Naive thymus-derived CD8-positive, alpha-beta T cell (primary cell): ENCODE data around the gene C1QTNF12. TPM values are rescaled to one million over a fixed set of nuclear protein-coding genes. Genes with fewer than 3 reads are reported as not detected.

Experiments
- ATAC-seq, 2 donors: fragments of 150-1000 bp; cut with Tn5 transposase in 1 of 2; sonication (Bioruptor Pico), chemical (Tn5 transposase) in 1 of 2; 1 replicate in 1 of 2; 2 replicates in 1 of 2; pipeline ENCODE4 v1.10.0; 2021; ENCODE audit warnings: mild to moderate bottlenecking in 2 of 2, moderate library complexity in 2 of 2
- POLR2A ChIA-PET: fragments of 350-600 bp; sonication (Branson Sonifier 250); formaldehyde crosslinking; loops from one replicate; lab custom pipeline; 2021; ENCODE audit warnings: antibody characterized with exemption; lab: Charles Lee
- DNase-seq, 10 donors: peaks; one replicate each; pipeline versions ENCODE4 v3.0.0 to v3.0.0-alpha.2; 2020 to 2022
- H3K27ac Mint-ChIP-seq, 10 donors: one replicate each; pipeline ENCODE4 v1.8.0; 2020 to 2022; ENCODE audit warnings: mild to moderate bottlenecking in 10 of 10, mixed read lengths in 10 of 10, moderate library complexity in 4 of 10, inconsistent platforms in 1 of 10
- H3K27me3 Mint-ChIP-seq, 5 donors: one replicate each; pipeline ENCODE4 v1.8.0; 2021 to 2022; ENCODE audit warnings: mixed read lengths in 5 of 5
- H3K36me3 Mint-ChIP-seq, 3 donors: one replicate each; pipeline ENCODE4 v1.8.0; 2020 to 2022; ENCODE audit warnings: mixed read lengths in 3 of 3, mild to moderate bottlenecking in 2 of 3, inconsistent platforms in 1 of 3
- H3K4me1 Mint-ChIP-seq, 4 donors: one replicate each; pipeline ENCODE4 v1.8.0; 2021 to 2022; ENCODE audit warnings: mixed read lengths in 4 of 4
- H3K4me3 Mint-ChIP-seq, 10 donors: one replicate each; pipeline ENCODE4 v1.8.0; 2020 to 2022; ENCODE audit warnings: mild to moderate bottlenecking in 10 of 10, mixed read lengths in 10 of 10, moderate library complexity in 6 of 10, inconsistent platforms in 1 of 10
- H3K9me3 Mint-ChIP-seq, 9 donors: one replicate each; pipeline ENCODE4 v1.8.0; 2020 to 2022; ENCODE audit warnings: mixed read lengths in 9 of 9, mild to moderate bottlenecking in 3 of 9, inconsistent platforms in 1 of 9, moderate library complexity in 1 of 9
- polyA plus RNA-seq, 3 donors: library from polyadenylated mRNA; unstranded; fragments of 300-500 nt; fragmentation: Illumina TruSeq; gene quantifications; one replicate each; pipeline ENCODE4 v1.2.3, GENCODE V29; 2021
- total RNA-seq, 8 experiments: library from RNA in 2 of 8; stranded (reverse) in 2 of 8; gene quantifications; one replicate each; pipeline ENCODE4 v1.2.3 and lab custom pipeline; 2021 to 2026

The C1QTNF12 gene
- total and polyA plus RNA-seq, 5 experiments from 2014 or later, result 0.22 to 7.1 (median 5.0) TPM; not detected in 2

DNA sequence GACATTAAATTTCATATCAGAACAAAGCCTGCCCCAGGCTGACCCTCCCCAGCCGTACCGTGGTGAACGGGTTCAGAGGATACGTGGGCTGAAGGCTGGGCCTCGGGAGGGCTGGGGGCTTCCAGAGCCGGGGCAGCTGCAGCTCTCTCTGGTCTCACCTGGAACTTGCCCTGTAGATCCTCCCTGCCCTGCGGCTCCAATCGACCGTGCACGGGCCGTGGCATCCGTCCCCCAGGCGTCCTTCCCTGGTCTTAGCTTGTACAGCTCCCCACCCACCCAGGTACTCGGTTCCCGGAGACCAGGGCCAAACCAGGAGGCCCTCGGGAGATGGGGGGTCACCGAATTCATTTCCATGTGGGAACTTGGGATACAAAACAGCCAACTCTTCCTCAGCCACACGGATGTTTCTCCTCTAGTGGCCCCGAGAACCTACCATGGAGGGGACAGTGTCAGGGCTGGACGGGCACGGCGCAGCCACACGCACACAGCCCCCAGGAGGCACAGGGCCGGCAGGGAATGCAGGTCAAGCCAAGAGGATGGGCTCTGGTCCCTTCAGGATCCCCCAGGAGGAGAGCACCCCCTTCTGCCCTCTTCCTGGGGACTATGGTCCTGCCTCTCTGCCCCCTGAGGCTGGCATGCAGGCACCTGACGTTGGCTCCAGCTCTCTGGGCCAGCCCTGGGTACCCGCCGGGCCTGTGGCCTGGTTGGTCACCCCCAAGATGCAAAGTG, 11.3 kb downstream of the C1QTNF12 start:
- Mint-ChIP-seq H3K36me3 (peaks cover 0 to 8% (median 0%) of the 10 kb centered on the region in 3 donors), H3K27ac (peak overlapping the region in 1 of 10 donors; percentile 7), H3K9me3 (no peaks in the 10 kb centered on the region), H3K4me3 (peak overlapping the region in 4 of 10 donors; percentile 2 to 91 (median 43)), H3K27me3 (no peaks in the 10 kb centered on the region), H3K4me1 (peaks cover 8 to 27% (median 25%) of the 10 kb centered on the region in 4 donors)
- no peak for DNase-seq
- POLR2A ChIA-PET, result no interaction called here
- ATAC-seq, result no peak

DNA sequence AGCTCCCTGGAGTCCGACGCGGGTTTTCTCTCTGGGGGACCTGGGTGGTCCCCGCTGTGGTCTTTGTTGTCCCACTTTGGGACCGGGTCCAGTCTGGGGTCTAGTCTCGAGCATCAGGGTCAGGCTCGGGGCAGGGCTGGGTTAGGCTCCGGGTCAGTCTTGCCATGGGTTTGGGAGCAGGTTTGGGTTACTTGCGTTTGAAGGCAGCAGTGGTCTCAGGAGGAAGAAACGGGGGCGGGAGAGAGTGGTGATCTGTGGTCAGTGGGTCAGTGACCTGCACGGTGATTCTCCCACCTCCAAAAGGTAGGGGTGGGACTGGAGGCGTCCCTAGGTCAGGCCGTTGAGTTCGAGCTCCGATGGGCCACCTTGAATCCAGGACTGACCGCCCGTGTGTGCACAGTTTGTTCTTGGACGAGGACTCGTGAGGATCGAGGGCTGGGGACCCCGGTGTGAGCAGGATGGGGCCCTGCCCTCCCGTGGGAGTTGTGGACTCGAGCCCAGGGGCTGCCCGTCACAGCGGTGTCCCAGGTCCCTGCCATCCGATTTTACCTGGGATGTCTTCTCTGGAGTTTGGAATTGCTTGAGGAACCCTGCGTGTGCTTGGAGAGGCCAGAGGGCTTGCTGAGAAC, 12.2 kb downstream of the C1QTNF12 start:
- Mint-ChIP-seq H3K36me3 (peaks cover 0 to 11% (median 0%) of the 10 kb centered on the region in 3 donors), H3K4me1 (peaks cover 14 to 36% (median 33%) of the 10 kb centered on the region in 4 donors), H3K27me3 (no peaks in the 10 kb centered on the region), H3K4me3 (peak overlapping the region; percentile 25 to 91 (median 77)), H3K27ac (peak overlapping the region in 6 of 10 donors; percentile 27 to 85 (median 74)), H3K9me3 (no peaks in the 10 kb centered on the region)
- DNase-seq (no peak), ATAC-seq (no peak)
- POLR2A ChIA-PET, result no interaction called here

DNA sequence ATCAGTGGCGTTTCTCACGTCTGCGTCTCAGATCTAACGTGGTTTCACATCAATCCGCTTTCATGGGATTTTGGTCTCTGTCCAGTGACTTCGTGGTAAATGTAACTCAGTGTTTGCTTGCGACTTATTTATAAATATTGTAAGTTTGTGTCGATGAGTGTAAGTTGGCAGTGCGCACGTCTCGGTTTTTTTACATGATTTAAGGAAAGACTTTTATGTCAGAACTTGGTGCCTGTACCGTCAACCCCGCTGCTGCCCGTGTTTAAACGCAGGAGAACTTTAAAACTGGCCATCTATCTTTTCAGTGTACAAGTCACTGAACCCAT, 13.0 kb downstream of the C1QTNF12 start:
- Mint-ChIP-seq H3K27ac (peak overlapping the region in 9 of 10 donors; percentile 19 to 86 (median 79)), H3K4me3 (peak overlapping the region; percentile 69 to 91 (median 80)), H3K9me3 (no peaks in the 10 kb centered on the region), H3K27me3 (no peaks in the 10 kb centered on the region), H3K4me1 (peaks cover 14 to 40% (median 37%) of the 10 kb centered on the region in 4 donors), H3K36me3 (peaks cover 0 to 11% (median 0%) of the 10 kb centered on the region in 3 donors)
- ATAC-seq, result no peak
- POLR2A ChIA-PET, result no interaction called here
- no peak for DNase-seq

DNA sequence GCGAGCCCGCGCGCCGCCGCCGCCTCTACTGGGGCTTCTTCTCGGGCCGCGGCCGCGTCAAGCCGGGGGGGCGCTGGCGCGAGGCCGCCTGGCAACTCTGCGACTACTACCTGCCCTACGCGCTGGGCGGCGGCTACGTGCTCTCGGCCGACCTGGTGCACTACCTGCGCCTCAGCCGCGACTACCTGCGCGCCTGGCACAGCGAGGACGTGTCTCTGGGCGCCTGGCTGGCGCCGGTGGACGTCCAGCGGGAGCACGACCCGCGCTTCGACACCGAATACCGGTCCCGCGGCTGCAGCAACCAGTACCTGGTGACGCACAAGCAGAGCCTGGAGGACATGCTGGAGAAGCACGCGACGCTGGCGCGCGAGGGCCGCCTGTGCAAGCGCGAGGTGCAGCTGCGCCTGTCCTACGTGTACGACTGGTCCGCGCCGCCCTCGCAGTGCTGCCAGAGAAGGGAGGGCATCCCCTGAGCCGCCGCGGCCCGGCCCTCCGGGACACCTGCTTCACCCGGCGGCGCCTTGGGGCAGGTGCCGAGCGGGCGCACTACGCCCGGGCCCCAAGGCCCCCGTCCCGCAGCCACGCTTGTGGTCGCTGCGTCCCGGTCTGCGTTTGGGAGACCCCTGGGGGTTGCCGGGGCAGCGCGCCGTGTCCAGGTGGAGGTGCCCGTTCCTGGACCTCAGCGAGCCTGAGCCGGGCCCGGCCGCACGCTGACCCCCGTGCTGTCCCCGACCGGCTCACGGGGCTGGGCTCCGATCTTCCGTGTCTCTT, 13.5 kb downstream of the C1QTNF12 start:
- ATAC-seq (no peak), DNase-seq (peak in 1 of 10 donors; percentile 18)
- Mint-ChIP-seq H3K9me3 (no peaks in the 10 kb centered on the region), H3K27me3 (no peaks in the 10 kb centered on the region), H3K36me3 (peaks cover 0 to 11% (median 0%) of the 10 kb centered on the region in 3 donors), H3K27ac (peak overlapping the region in 8 of 10 donors; percentile 27 to 86 (median 80)), H3K4me1 (peaks cover 14 to 43% (median 37%) of the 10 kb centered on the region in 4 donors), H3K4me3 (peak overlapping the region; percentile 69 to 91 (median 80))
- POLR2A ChIA-PET, result interaction anchor here (0.9 kb wide), 1 partner anchor 75 kb away, joined by 3 read pairs; no protein-coding TSS in a partner anchor

DNA sequence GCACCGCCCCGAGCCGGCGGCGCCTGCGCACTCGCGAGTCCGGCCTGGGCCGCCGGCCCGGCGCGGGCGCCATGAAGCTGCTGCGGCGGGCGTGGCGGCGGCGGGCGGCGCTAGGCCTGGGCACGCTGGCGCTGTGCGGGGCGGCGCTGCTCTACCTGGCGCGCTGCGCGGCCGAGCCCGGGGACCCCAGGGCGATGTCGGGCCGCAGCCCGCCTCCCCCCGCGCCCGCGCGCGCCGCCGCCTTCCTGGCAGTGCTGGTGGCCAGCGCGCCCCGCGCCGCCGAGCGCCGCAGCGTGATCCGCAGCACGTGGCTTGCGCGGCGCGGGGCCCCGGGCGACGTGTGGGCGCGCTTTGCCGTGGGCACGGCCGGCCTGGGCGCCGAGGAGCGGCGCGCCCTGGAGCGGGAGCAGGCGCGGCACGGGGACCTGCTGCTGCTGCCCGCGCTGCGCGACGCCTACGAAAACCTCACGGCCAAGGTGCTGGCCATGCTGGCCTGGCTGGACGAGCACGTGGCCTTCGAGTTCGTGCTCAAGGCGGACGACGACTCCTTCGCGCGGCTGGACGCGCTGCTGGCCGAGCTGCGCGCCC, 14.2 kb downstream of the C1QTNF12 start, which contains the start of gene B3GALT6:
TSS of gene B3GALT6 (plus strand) at position 30 of the 588 bp plus-strand sequence. CDS start at position 72, 42 bp downstream.
- H3K9me3 Mint-ChIP-seq, result no peaks in the 10 kb centered on the region
- peak within 1 kb of the TSS; percentile 83 to 96 (median 91) for H3K4me3 Mint-ChIP-seq
- peak within 1 kb of the TSS; percentile 74 to 97 (median 92) for H3K27ac Mint-ChIP-seq
- no peaks in the 10 kb centered on the region for H3K27me3 Mint-ChIP-seq
- H3K4me1 Mint-ChIP-seq, result peaks cover 14 to 45% (median 37%) of the 10 kb centered on the region in 4 donors
- peak in 1 of 2 donors; percentile 75 for ATAC-seq
- H3K36me3 Mint-ChIP-seq, result peaks cover 0 to 11% (median 0%) of the 10 kb centered on the region in 3 donors
- DNase-seq, result no peak
- POLR2A ChIA-PET, result interaction anchor here (0.6 to 1.6 kb wide), 5 partner anchors 17 to 74 kb away, joined by 3 to 6 read pairs (median 4); partner anchors contain the start of gene UBE2J2

DNA sequence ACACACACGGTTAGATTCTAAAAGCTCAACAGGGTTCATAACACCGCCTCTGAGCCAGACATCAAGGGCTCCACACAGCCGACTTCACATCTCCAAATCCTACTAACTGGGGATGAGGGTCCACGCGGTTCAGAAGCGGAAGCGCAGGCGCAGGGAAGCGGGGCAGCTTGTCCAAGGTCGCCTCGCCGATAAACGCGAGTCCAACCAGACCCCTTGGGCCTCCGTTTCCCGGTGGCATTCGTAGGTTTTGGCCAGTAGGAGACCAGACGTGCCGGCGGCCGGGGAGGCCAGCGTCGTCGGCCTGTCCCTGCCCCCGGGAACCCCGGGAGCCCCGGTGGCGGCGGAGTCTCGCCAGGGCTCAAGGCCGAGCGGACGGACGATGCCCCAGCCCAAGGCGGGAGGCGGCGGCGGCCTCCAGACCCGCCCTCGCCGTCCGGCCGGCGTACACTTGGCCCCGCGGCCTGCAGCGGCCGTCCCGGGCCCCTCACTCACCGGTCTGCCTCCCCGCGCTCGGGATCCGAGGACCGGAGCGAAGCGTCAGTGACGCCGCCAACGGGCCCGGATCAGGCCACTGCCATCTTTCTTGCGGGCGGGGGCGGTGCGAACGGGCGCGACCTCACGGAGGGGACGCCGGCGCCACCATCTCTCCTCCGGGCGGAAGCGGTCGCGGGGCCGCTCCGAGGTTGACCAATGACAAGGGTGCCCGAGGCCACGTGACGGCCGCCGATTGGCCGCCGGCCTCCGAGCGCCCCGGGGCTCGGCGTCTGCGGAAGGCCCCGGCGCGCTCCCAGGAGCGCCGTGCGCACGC, 14.9 kb downstream of the C1QTNF12 start, which contains the start of gene SDF4:
TSS of gene SDF4 (minus strand) at position 602 of the 808 bp plus-strand sequence. CDS start 3,229 bp downstream, outside the sequence.
- DNase-seq (peak; percentile 92 to 98 (median 96)), ATAC-seq (peak; percentile 93 to 96)
- Mint-ChIP-seq H3K36me3 (peaks cover 0 to 11% (median 0%) of the 10 kb centered on the region in 3 donors), H3K27ac (peak within 1 kb of the TSS; percentile 74 to 97 (median 92)), H3K9me3 (no peaks in the 10 kb centered on the region), H3K27me3 (no peaks in the 10 kb centered on the region), H3K4me1 (peaks cover 14 to 43% (median 37%) of the 10 kb centered on the region in 4 donors), H3K4me3 (peak within 1 kb of the TSS; percentile 83 to 96 (median 91))
- POLR2A ChIA-PET, result interaction anchor here (0.6 to 1.6 kb wide), 6 partner anchors 16 to 74 kb away, joined by 3 to 6 read pairs (median 4); partner anchors contain the start of gene UBE2J2

DNA sequence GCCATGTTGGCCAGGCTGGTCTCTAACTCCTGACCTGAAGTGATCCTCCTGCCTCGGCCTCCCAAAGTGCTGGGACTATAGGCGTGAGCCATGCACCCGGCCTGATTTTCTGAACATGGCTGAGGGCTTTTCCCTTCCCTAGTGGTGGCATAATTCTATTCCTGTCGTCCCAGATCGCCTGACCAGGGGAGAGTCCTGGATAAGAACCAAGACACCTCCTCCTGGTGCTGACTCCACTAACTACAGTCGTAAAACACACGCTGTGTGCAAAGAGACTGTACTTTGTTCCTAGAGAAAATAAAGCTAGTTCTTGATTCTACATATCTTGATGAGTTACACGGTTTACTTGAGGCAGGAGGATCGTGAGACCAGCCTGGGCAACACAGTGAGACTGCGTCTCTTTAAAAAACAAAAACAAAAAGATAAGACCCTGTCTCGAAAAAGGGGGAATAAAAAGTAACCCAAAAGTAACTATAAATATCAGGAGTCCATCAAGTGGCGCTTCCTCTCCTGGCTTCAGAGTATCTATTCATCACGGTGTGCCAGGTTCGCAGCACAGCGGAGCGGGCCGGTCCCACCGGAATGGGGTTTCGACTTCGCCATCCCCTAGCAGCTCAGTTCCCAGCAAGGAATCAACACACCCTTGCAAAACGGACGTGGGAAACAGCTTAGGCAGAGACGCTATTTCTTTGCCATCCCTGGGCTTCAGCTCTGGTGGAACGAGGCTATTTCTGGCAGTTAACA, 15.7 kb downstream of the C1QTNF12 start:
- H3K36me3 Mint-ChIP-seq, result peaks cover 0 to 15% (median 0%) of the 10 kb centered on the region in 3 donors
- ATAC-seq (no peak), DNase-seq (no peak)
- peak overlapping the region; percentile 83 to 96 (median 91) for H3K4me3 Mint-ChIP-seq
- POLR2A ChIA-PET, result interaction anchor here (1.2 to 1.6 kb wide), 3 partner anchors 15 to 43 kb away, joined by 4 to 6 read pairs (median 6); partner anchors contain the start of gene UBE2J2
- H3K9me3 Mint-ChIP-seq, result no peaks in the 10 kb centered on the region
- peak overlapping the region; percentile 74 to 97 (median 92) for H3K27ac Mint-ChIP-seq
- peaks cover 16 to 48% (median 38%) of the 10 kb centered on the region in 4 donors for H3K4me1 Mint-ChIP-seq
- no peaks in the 10 kb centered on the region for H3K27me3 Mint-ChIP-seq

DNA sequence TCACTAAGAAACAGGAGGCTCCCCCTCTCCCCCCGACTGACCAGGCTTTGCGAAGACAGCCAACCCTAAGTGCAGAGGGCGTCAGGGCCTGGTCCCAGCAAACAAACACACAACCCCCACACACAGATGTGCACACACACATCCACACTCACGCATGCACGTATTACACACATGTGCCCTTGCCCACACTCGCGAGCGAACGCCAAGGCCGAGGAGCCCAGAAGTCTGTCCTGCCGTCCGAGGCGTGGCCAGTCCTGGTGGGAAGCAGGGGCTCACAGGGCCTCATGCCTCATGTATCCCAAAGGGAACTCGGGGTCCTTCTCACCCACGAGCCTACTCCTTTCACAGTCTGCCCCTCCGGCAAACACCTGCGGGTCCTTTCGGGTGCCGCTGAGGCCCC, 16.8 kb downstream of the C1QTNF12 start:
- Mint-ChIP-seq H3K27ac (peak overlapping the region in 4 of 10 donors; percentile 2 to 68 (median 52)), H3K4me3 (peak overlapping the region; percentile 38 to 85 (median 56)), H3K27me3 (no peaks in the 10 kb centered on the region), H3K36me3 (peaks cover 0 to 22% (median 0%) of the 10 kb centered on the region in 3 donors), H3K9me3 (no peaks in the 10 kb centered on the region), H3K4me1 (peaks cover 21 to 53% (median 39%) of the 10 kb centered on the region in 4 donors)
- no peak for DNase-seq
- no peak for ATAC-seq
- POLR2A ChIA-PET, result interaction anchor here (1.6 kb wide), 1 partner anchor 44 kb away, joined by 4 read pairs; the partner anchor contains the start of gene UBE2J2

DNA sequence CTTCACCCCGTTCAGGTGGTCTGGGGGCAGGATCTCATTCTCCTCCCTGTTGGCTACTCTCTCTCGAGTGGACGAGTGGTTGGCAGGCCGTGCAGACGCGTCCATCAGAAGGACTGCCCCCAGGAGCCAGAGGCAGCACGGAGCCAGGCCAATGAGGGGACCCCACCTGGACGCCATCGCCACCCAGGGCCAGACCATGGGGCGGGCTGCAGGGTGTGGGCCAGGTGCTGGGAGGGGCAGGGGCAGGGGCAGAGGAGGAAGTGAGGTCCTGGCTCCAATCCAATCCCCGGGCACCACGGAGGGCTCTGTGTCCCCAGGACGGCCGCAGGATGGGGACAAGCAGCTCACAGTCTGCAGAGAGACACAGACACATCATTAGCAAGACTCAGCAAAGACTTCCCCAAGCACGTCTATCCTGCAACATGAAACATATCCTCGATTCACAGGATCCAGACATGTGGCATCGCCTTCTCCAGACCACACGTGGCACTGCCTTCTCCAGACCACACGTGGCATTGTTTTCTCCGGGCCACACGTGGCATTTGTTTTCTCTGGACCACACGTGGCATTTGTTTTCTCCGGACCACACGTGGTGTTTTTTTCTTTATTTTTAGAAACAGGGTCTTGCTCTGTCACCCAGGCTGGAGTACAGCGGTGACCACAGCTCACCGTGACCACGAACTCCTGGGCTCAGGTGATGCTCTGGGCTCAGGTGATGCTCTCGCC, 17.8 kb downstream of the C1QTNF12 start:
- H3K36me3 Mint-ChIP-seq, result peaks cover 0 to 23% (median 1%) of the 10 kb centered on the region in 3 donors

DNA sequence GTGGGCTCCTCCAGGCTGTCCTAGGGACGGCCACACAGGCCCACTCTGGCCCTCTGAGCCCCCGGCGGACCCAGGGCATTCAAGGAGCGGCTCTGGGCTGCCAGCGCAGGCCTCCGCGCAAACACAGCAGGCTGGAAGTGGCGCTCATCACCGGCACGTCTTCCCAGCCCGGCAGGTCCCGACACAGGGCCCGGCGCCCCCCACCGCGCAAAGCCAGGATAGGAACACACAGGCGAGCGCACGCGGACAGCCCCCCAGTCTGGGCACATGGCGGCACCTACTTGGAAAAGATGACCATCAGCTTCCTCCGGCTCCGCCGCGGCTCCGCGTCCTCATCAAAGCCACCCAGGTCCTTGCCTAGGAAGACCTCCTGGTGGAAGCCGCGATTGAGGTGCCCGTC, 18.3 kb downstream of the C1QTNF12 start:
- DNase-seq (no peak), ATAC-seq (no peak)
- H3K4me1 Mint-ChIP-seq, result peaks cover 16 to 39% (median 25%) of the 10 kb centered on the region in 4 donors
- no peak overlapping the region for H3K4me3 Mint-ChIP-seq
- H3K27ac Mint-ChIP-seq, result peak overlapping the region in 1 of 10 donors; percentile 34
- POLR2A ChIA-PET, result interaction anchor here (0.9 to 1.1 kb wide), 3 partner anchors 13 to 45 kb away, joined by 3 to 4 read pairs (median 3); partner anchors contain the start of genes TNFRSF4 and UBE2J2
- H3K27me3 Mint-ChIP-seq, result no peaks in the 10 kb centered on the region
- no peaks in the 10 kb centered on the region for H3K9me3 Mint-ChIP-seq
- peaks cover 0 to 27% (median 2%) of the 10 kb centered on the region in 3 donors for H3K36me3 Mint-ChIP-seq

More for the DNA sequence above, 17.8 kb downstream of the C1QTNF12 start:
- H3K9me3 Mint-ChIP-seq, result no peaks in the 10 kb centered on the region
- peak overlapping the region in 1 of 10 donors; percentile 20 for H3K4me3 Mint-ChIP-seq
- DNase-seq (no peak), ATAC-seq (no peak)
- H3K27me3 Mint-ChIP-seq, result no peaks in the 10 kb centered on the region
- H3K4me1 Mint-ChIP-seq, result peaks cover 19 to 43% (median 30%) of the 10 kb centered on the region in 4 donors
- peak overlapping the region in 1 of 10 donors; percentile 34 for H3K27ac Mint-ChIP-seq
- POLR2A ChIA-PET, result interaction anchor here (1.6 kb wide), 1 partner anchor 45 kb away, joined by 4 read pairs; the partner anchor contains the start of gene UBE2J2
